VCaP (cell line): ENCODE measurements around the gene MTARC1.

ENCODE experiments used
- H3K27ac ChIP-seq: fragments of 450-650 bp; 2 replicates; pipeline ENCODE4 v1.5.1; 2017
- CTCF ChIP-seq: fragments of 450-650 bp; conservative IDR thresholded peaks from 2 replicates; pipeline ENCODE4 v1.5.1; 2017; ENCODE audit warnings: mild to moderate bottlenecking, moderate library complexity

The MTARC1 gene

DNA sequence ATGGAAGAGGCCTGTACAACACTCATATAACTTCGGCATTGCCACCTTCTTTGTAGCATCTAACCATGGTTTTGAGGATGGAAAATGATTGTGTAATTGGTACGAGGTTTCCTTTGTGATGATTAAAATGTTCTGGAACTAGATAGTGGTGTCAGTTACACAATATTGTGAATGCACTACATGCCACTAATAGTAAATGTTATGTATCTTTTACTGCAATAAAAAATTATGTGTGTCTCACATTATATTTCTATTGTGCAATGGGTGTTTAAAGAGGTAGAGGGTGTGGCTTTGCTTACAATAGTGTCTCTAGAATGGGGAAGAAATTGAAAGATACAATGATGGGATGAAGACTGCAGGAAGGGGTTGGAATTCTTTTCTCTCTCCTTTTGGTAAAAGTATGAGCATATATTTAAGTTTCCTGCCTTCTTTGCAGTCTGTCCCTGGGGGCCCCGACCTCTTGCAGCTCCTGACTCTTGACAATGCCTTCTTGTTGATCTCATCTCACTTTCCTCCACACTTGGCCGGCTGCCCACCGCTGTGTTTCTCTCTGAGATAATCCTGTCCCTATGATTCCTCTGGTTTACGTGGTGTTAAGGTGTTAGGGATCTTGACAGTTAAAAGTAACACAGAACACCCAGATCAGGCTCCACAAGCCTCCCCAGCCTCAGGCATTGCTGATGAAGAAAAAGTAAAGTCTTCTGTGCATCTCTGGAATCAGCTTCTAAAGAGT lies 39.3 kb downstream of the MTARC1 start:
- no peak overlapping the region for H3K27ac ChIP-seq
- no peak for TF ChIP-seq CTCF

DNA sequence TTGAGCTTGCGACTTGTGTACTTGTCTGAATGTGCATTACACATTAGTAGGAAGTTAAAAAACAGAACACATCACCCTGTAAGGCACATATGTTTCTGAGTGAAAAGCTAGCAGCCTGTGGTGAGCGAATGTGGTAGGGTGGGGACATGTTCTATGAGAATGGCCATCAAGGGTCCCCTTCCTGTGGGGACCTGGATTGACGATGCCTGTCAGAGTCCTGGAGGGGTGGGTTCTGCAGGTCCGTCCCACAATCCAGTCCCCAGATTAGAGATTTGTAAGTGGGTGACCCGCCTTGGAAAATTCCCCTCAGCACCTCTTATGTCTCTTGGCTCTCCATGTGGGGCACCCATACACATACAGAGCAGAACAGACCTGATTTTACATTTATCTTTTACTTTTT lies 40.0 kb downstream of the MTARC1 start:
- H3K27ac ChIP-seq = no peak overlapping the region
- no peak for TF ChIP-seq CTCF

- H3K27ac ChIP-seq = no peak overlapping the region
- no peak for TF ChIP-seq CTCF
Measured at GRCh38 chr1:220827445-220828178, 40.9 kb downstream of the MTARC1 start.

- TF ChIP-seq CTCF = no peak
Measured at GRCh38 chr1:220828179-220828490, 41.4 kb downstream of the MTARC1 start.

DNA sequence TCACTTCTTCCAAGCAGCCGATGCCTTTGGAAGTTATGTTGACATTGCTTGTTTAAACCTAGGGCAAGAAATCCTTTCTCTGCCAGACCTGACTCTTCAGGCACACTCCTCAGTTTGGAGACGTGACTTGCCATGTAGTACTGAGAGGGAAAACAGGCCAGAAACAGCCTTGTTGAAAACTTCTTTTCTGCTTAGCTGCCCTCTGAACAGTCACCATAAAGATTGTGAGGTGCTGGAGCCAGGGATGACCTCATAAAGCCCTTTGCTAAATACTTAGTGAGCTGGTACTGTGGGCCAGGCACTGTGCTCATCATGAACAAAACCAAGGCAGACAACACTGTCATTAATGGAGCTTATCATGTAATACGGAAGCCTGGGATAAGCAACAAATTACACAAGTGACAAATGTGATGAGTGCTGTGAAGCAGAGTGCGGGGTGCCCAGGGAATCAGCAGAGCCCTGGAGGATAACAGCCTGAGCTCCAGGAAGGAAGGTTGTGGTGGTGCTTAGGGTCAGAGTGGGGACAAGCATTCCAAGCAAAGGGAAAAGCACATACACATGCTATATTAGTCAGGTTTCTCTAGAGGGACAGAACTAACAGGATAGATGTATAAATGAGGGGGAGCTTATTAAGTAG lies 42.4 kb downstream of the MTARC1 start:
- H3K27ac ChIP-seq = no peak overlapping the region

More at GRCh38 chr1:220828179-220828490, 41.4 kb downstream of the MTARC1 start:
- no peak overlapping the region for H3K27ac ChIP-seq

DNA sequence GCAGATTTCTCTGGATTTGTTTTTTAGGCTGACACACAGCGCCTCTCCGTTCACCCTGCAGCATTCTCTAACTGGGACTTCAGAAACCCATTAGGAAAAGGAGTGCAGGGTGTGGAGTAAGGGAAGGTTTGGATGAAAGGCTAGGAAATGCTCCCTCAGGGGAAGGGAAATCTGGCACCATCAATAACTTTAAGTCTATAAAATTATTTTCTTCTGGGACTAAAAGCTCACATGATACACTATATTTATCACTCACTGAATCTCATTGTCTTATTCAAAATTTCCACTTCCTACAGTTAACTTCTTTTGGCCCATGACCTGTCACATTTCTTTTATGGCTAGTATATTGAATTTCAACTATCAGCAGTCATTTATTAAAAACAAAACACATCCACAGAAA lies 46.7 kb downstream of the MTARC1 start:
- H3K27ac ChIP-seq = no peak overlapping the region
- no peak for TF ChIP-seq CTCF

More for the DNA sequence above, 42.4 kb downstream of the MTARC1 start:
- no peak for TF ChIP-seq CTCF

DNA sequence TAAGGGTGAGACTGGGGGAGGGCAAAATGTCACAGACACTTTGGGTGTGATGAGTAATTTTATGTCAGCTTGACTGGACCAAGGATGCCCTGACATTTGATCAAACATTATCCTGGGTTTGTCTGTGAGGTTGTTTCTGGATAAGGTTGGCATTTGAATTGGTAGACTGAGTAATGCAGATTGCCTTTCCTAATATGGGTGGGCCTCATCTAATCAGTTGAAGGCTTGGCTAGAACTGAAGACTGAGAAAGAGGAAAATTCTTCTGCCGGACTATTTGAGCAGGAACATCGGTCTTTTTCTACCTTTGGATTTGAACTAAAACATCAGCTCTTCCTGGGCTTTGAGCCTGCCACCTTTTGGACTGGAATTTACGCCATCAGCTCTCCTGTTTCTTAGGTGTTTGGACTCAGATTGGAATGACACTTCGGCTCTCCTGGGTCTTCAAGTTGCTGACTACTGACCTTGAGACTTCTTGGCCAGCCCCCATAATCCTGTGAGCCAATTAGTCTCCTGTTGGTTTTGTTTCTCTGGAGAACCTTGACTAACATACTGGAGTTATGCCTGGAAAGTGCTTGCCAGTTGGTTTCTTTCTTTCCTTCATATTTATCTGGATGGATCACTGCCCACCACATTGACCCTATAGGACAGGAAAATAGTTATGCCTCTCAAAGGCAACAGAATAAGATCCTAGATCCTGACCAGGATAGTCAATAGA lies 47.6 kb downstream of the MTARC1 start:
- no peak overlapping the region for H3K27ac ChIP-seq
- no peak for TF ChIP-seq CTCF
